HepG2 (cell line): ENCODE results near the gene SPTBN5. TPM values are rescaled to one million over a fixed set of nuclear protein-coding genes. Genes with fewer than 3 reads are reported as not detected.

Experiments used
- ADNP ChIP-seq: sonication (generic); formaldehyde crosslinking; IDR thresholded peaks from 2 replicates; pipeline ENCODE4 v1.4.0; 2020; ENCODE audit warnings: missing genetic modification reagents
- CBFB ChIP-seq: sonication (generic); formaldehyde crosslinking; IDR thresholded peaks from 2 replicates; pipeline ENCODE4 v1.4.0; 2020; ENCODE audit warnings: missing genetic modification reagents
- KAT8 ChIP-seq: IDR thresholded peaks from 2 replicates; pipeline ENCODE4 v1.6.1; 2016; ENCODE audit warnings: missing genetic modification reagents, missing compliant biosample characterization
- NCOR1 ChIP-seq: fragments of 200-600 bp; sonication (generic); IDR thresholded peaks from 2 replicates; pipeline ENCODE4 v1.7.0; 2017; ENCODE audit warnings: antibody characterized with exemption, low read length, borderline replicate concordance
- SAP130 ChIP-seq: IDR thresholded peaks from 2 replicates; pipeline ENCODE4 v1.6.1; 2016; ENCODE audit warnings: low read depth
- SCMH1 ChIP-seq: sonication (generic); formaldehyde crosslinking; IDR thresholded peaks from 2 replicates; pipeline ENCODE4 v1.9.0; 2021; ENCODE audit warnings: missing genetic modification reagents, mild to moderate bottlenecking, borderline replicate concordance
- SMAD9 ChIP-seq: sonication (generic); formaldehyde crosslinking; IDR thresholded peaks from 2 replicates; pipeline ENCODE4 v1.5.1; 2020; ENCODE audit warnings: mild to moderate bottlenecking, missing genetic modification reagents
- SMYD3 ChIP-seq: sonication (generic); formaldehyde crosslinking; IDR thresholded peaks from 2 replicates; pipeline ENCODE4 v1.8.1; 2023; ENCODE audit warnings: mild to moderate bottlenecking, missing genetic modification reagents
- ZNF230 ChIP-seq: sonication (generic); formaldehyde crosslinking; IDR thresholded peaks from 2 replicates; pipeline ENCODE4 v1.4.0; 2020; ENCODE audit warnings: mild to moderate bottlenecking, missing genetic modification reagents
- ZNF468 ChIP-seq: sonication (generic); formaldehyde crosslinking; IDR thresholded peaks from 2 replicates; pipeline ENCODE4 v1.8.0; 2022; ENCODE audit warnings: mild to moderate bottlenecking, moderate library complexity, missing genetic modification reagents
- ZNF883 ChIP-seq: sonication (generic); formaldehyde crosslinking; IDR thresholded peaks from 2 replicates; pipeline ENCODE4 v1.5.1; 2020; ENCODE audit warnings: mild to moderate bottlenecking, missing genetic modification reagents; ENCODE audit errors: not compliant biosample characterization
- polyA plus RNA-seq, 8 experiments: library from polyadenylated mRNA; depleted of rRNA in 3 of 8; stranded (reverse) in 7 of 8; unstranded in 1 of 8; fragments of >200 nt; fragmentation: Illumina TruSeq in 4 of 8; extraction: Trizol in 4 of 8; gene quantifications; 2 replicates each; pipeline versions ENCODE4 v1.2.1 to v1.2.3, GENCODE V29; 2011 to 2016; ENCODE audit warnings: low read depth in 4 of 8, missing spikeins in 1 of 8, mixed read lengths in 1 of 8; ENCODE audit not compliant: insufficient read depth in 1 of 8
- total RNA-seq, 5 experiments: library from RNA; depleted of rRNA; stranded (reverse); fragments of >200 nt; fragmentation: Illumina TruSeq; extraction: Trizol; gene quantifications; 2 replicates each; pipeline ENCODE4 v1.2.3, GENCODE V29; 2016; ENCODE audit warnings: low read depth in 1 of 5
- TF ChIP-seq, protein P1 (sequence below): IDR thresholded peaks from 2 replicates; pipeline ENCODE4 v1.6.1; 2016; ENCODE audit warnings: low read depth
- TF ChIP-seq, protein P2 (sequence below): sonication (generic); formaldehyde crosslinking; IDR thresholded peaks from 2 replicates; pipeline ENCODE4 v1.4.0; 2020; ENCODE audit warnings: missing genetic modification reagents
- TF ChIP-seq, protein P3 (sequence below): sonication (generic); formaldehyde crosslinking; IDR thresholded peaks from 2 replicates; pipeline ENCODE4 v1.4.0; 2020; ENCODE audit warnings: missing genetic modification reagents
- TF ChIP-seq, protein P4 (sequence below): sonication (generic); formaldehyde crosslinking; conservative IDR thresholded peaks from 2 replicates; pipeline ENCODE4 v1.8.0; 2022; ENCODE audit warnings: missing genetic modification reagents
- TF ChIP-seq, protein P5 (sequence below): IDR thresholded peaks from 2 replicates; pipeline ENCODE4 v1.6.1; 2016; ENCODE audit warnings: low read depth, borderline replicate concordance
- TF ChIP-seq, protein P6 (sequence below): sonication (generic); formaldehyde crosslinking; IDR thresholded peaks from 2 replicates; pipeline ENCODE4 v1.9.0; 2021; ENCODE audit warnings: missing genetic modification reagents, borderline replicate concordance

SPTBN5 gene
- total and polyA plus RNA-seq, 2 of the 13 experiments (the other 11 are each of a cell fraction or from before 2014, with no cell fraction given) = 0.01 to 0.07 TPM

DNA sequence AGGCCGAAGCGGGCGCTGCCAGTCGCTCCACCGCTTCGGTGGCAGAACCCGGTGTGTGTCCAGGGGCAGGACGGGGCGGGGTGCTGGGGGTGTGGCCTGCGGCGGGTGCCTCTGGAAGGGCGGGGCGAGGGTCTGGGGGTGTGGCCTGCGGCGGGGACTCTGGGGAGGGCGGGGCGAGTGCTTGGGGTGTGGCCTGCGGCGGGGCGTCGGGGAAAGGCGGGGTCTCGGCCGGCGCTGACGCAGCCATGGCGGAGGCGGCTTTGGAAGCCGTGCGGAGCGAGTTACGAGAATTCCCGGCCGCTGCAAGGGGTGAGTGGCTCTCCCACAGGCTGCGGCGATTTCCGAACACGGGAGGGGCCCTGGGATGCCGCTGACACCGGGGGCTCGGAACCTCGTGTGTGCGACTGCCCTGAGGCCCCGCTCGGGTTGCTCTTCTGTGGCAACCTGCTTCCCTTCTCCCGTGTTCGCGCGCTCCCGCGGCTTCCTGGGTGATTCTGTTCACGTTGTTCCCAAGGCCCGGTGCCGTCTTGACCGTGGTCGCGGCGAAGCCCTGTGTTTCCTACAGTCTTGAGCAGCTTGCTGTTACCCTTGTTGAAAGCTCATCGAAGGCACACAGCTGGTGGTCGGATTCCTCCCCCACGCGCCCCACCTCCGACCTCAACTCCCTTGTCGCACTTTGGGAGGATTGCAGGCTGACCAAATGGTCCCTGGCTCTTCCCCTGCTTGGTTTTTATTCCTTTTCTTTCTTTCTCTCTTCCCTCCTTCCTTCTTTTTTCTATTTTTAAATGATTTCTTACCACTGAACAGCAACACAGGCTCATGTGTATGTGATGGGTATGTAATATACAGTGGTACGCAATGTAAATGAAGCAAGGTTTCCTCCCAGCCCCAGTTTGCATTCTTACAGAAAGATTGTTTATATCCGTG is 65.7 kb downstream of the SPTBN5 start, which contains the start of gene JMJD7 (continued):
- TF ChIP-seq, protein P1, sequence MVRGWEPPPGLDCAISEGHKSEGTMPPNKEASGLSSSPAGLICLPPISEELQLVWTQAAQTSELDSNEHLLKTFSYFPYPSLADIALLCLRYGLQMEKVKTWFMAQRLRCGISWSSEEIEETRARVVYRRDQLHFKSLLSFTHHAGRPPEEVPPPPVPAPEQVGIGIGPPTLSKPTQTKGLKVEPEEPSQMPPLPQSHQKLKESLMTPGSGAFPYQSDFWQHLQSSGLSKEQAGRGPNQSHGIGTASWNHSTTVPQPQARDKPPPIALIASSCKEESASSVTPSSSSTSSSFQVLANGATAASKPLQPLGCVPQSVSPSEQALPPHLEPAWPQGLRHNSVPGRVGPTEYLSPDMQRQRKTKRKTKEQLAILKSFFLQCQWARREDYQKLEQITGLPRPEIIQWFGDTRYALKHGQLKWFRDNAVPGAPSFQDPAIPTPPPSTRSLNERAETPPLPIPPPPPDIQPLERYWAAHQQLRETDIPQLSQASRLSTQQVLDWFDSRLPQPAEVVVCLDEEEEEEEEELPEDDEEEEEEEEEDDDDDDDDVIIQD = no peak
- TF ChIP-seq ZNF230 (CRISPR knock-in tag) (no peak), ZNF883 (no peak), SMYD3 (CRISPR knock-in tag) (no peak), NCOR1 (no peak), ADNP (CRISPR knock-in tag) (no peak), KAT8 (CRISPR knock-in tag) (peak; percentile 73; the same call in 1 of the 2 replicates), SAP130 (CRISPR knock-in tag) (peak; percentile 79), SCMH1 (CRISPR knock-in tag) (no peak), CBFB (no peak), SMAD9 (no peak), ZNF468 (CRISPR knock-in tag) (no peak)
- TF ChIP-seq, protein P2, sequence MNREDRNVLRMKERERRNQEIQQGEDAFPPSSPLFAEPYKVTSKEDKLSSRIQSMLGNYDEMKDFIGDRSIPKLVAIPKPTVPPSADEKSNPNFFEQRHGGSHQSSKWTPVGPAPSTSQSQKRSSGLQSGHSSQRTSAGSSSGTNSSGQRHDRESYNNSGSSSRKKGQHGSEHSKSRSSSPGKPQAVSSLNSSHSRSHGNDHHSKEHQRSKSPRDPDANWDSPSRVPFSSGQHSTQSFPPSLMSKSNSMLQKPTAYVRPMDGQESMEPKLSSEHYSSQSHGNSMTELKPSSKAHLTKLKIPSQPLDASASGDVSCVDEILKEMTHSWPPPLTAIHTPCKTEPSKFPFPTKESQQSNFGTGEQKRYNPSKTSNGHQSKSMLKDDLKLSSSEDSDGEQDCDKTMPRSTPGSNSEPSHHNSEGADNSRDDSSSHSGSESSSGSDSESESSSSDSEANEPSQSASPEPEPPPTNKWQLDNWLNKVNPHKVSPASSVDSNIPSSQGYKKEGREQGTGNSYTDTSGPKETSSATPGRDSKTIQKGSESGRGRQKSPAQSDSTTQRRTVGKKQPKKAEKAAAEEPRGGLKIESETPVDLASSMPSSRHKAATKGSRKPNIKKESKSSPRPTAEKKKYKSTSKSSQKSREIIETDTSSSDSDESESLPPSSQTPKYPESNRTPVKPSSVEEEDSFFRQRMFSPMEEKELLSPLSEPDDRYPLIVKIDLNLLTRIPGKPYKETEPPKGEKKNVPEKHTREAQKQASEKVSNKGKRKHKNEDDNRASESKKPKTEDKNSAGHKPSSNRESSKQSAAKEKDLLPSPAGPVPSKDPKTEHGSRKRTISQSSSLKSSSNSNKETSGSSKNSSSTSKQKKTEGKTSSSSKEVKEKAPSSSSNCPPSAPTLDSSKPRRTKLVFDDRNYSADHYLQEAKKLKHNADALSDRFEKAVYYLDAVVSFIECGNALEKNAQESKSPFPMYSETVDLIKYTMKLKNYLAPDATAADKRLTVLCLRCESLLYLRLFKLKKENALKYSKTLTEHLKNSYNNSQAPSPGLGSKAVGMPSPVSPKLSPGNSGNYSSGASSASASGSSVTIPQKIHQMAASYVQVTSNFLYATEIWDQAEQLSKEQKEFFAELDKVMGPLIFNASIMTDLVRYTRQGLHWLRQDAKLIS = no peak
- TF ChIP-seq, protein P3, sequence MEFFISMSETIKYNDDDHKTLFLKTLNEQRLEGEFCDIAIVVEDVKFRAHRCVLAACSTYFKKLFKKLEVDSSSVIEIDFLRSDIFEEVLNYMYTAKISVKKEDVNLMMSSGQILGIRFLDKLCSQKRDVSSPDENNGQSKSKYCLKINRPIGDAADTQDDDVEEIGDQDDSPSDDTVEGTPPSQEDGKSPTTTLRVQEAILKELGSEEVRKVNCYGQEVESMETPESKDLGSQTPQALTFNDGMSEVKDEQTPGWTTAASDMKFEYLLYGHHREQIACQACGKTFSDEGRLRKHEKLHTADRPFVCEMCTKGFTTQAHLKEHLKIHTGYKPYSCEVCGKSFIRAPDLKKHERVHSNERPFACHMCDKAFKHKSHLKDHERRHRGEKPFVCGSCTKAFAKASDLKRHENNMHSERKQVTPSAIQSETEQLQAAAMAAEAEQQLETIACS = 0 out of 2 replicates have a peak, but pooled peaks have one; percentile 29
- TF ChIP-seq, protein P4, sequence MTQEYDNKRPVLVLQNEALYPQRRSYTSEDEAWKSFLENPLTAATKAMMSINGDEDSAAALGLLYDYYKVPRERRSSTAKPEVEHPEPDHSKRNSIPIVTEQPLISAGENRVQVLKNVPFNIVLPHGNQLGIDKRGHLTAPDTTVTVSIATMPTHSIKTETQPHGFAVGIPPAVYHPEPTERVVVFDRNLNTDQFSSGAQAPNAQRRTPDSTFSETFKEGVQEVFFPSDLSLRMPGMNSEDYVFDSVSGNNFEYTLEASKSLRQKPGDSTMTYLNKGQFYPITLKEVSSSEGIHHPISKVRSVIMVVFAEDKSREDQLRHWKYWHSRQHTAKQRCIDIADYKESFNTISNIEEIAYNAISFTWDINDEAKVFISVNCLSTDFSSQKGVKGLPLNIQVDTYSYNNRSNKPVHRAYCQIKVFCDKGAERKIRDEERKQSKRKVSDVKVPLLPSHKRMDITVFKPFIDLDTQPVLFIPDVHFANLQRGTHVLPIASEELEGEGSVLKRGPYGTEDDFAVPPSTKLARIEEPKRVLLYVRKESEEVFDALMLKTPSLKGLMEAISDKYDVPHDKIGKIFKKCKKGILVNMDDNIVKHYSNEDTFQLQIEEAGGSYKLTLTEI (CRISPR knock-in tag) = no peak
- TF ChIP-seq, protein P5, sequence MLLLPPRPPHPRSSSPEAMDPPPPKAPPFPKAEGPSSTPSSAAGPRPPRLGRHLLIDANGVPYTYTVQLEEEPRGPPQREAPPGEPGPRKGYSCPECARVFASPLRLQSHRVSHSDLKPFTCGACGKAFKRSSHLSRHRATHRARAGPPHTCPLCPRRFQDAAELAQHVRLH (CRISPR knock-in tag) = no peak
- TF ChIP-seq, protein P6, sequence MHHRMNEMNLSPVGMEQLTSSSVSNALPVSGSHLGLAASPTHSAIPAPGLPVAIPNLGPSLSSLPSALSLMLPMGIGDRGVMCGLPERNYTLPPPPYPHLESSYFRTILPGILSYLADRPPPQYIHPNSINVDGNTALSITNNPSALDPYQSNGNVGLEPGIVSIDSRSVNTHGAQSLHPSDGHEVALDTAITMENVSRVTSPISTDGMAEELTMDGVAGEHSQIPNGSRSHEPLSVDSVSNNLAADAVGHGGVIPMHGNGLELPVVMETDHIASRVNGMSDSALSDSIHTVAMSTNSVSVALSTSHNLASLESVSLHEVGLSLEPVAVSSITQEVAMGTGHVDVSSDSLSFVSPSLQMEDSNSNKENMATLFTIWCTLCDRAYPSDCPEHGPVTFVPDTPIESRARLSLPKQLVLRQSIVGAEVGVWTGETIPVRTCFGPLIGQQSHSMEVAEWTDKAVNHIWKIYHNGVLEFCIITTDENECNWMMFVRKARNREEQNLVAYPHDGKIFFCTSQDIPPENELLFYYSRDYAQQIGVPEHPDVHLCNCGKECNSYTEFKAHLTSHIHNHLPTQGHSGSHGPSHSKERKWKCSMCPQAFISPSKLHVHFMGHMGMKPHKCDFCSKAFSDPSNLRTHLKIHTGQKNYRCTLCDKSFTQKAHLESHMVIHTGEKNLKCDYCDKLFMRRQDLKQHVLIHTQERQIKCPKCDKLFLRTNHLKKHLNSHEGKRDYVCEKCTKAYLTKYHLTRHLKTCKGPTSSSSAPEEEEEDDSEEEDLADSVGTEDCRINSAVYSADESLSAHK = no peak
